ENCODE data around the gene PES1.
"Not testable (repeated sequence)": the region's sequence is repeated elsewhere in the genome, so short reads cannot be mapped to it uniquely, and the experiment has no call there.

The PES1 gene

DNA sequence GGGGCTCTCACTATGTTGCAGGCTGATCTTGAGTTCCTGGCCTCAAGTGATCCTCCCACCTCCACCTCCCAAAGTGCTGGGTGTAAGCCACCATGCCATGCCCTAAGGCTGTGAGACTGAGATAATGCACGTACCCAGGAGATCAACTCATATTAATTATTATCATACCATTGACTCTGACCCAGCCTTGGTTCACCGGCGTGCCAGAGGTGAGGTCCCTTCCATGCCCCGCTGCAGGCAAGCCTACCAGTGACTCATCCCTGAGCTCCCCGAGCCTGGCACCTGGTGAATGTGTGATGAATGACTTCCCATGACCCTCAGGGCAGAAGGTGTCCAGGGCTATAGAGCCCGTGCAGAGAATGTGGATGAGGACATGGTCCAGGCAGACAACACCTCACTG, 29.3 kb downstream of the PES1 start:
- Histone ChIP-seq H3K14ac (ENCODE audit: low read length) (no peak overlapping the region), H2BK12ac (ENCODE audit: low read length) (no peak overlapping the region), H3K4me3 (ENCODE audit: low read length in 2 of 2) (no peak overlapping the region), H2AK5ac (ENCODE audit: low read depth, low read length) (no peak overlapping the region), H3K27me3 (ENCODE audit: control insufficient read depth in 3 of 3, insufficient read depth in 3 of 3, low read depth in 1 of 3, low read length in 3 of 3) (peaks cover 0 to 6% (median 0%) of the 10 kb centered on the region in 3 experiments), H3K23ac (ENCODE audit: low read depth, low read length, poor library complexity) (no peak overlapping the region), H3K4ac (ENCODE audit: low read length) (no peak overlapping the region), H3K18ac (ENCODE audit: low read length) (no peak overlapping the region), H3K9me3 (replicated peaks in 1 of 2; ENCODE audit: control insufficient read depth in 2 of 2, insufficient read depth in 1 of 2, low read depth in 1 of 2, low read length in 2 of 2) (no peaks in the 10 kb centered on the region), H3K4me2 (ENCODE audit: insufficient read depth, low read length, poor library complexity, severe bottlenecking) (no peak overlapping the region), H3K9ac (ENCODE audit: low read depth, low read length, poor library complexity) (no peak overlapping the region), H3K4me1 (ENCODE audit: control insufficient read depth in 2 of 2, insufficient read depth in 1 of 2, low read depth in 1 of 2, low read length in 2 of 2) (peaks cover 2 to 9% of the 10 kb centered on the region in 2 donors), H4K91ac (ENCODE audit: low read depth, low read length, poor library complexity) (no peak overlapping the region), H4K8ac (ENCODE audit: low read depth, low read length) (no peak overlapping the region), H3K36me3 (replicated peaks in 1 of 2; ENCODE audit: control insufficient read depth in 2 of 2, insufficient read depth in 2 of 2, low read length in 2 of 2) (no peaks in the 10 kb centered on the region), H2AFZ (ENCODE audit: low read length) (no peak overlapping the region), H2BK15ac (ENCODE audit: low read length) (no peak overlapping the region), H3K79me1 (ENCODE audit: low read depth, low read length) (no peaks in the 10 kb centered on the region), H3K27ac (replicated peaks; ENCODE audit: low read length) (no peak overlapping the region), H2BK5ac (ENCODE audit: low read length) (no peak overlapping the region), H2BK120ac (ENCODE audit: low read depth, low read length) (no peak overlapping the region)
- no peak for DNase-seq (ENCODE audit: low spot score)
- no CpG with 5 or more reads among the region's 6 CpGs for WGBS, 2 donors (ENCODE audit: extremely low coverage in 2 of 2, insufficient read length in 2 of 2, insufficient replicate concordance in 1 of 2)

DNA sequence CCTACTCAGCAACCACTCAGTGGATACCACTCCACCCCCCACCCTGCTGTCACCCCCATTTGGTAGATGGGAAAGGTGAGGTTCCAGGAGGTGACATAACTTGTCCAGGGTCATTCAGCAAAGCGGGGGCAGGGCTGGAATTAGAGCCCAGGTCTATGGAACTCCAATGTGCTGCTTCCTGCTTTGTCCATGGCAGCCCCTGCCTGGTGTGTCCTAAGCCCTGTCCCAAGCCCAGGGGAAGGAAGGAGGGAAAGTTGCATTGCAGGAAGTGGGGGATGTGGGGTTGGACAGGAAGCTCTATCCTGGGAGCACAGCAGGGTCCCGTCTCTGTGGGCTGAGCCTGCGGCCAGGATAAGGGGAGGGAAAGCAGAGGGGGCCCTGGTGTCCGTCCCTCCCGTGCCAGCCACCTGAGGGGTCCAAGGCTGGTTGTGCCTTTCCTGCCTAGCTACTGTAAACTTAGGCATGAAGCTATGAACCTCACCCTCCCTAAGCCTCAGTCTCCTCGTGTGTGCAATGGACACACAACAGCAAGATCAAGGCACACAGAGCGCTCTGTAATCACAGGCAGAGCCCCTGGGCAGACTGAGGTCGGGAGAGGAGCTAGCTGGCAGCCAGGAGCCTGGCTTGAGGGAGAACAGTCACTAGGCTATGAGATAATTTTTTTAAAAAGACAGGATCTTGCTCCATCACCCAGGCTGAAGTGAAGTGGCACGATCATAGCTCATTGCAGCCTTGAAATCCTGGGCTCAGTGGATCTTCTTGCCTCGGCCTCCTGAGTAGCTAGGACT, 30.1 kb downstream of the PES1 start:
- Histone ChIP-seq H2AK5ac (ENCODE audit: low read depth, low read length) (peak overlapping the region; percentile 64), H3K79me1 (ENCODE audit: low read depth, low read length) (no peaks in the 10 kb centered on the region), H3K27ac (replicated peaks; ENCODE audit: low read length) (no peak overlapping the region), H3K9me3 (replicated peaks in 1 of 2; ENCODE audit: control insufficient read depth in 2 of 2, insufficient read depth in 1 of 2, low read depth in 1 of 2, low read length in 2 of 2) (no peaks in the 10 kb centered on the region), H2BK15ac (ENCODE audit: low read length) (peak overlapping the region; percentile 13), H3K4me1 (ENCODE audit: control insufficient read depth in 2 of 2, insufficient read depth in 1 of 2, low read depth in 1 of 2, low read length in 2 of 2) (peaks cover 2 to 9% of the 10 kb centered on the region in 2 donors), H3K27me3 (ENCODE audit: control insufficient read depth in 3 of 3, insufficient read depth in 3 of 3, low read depth in 1 of 3, low read length in 3 of 3) (peaks cover 0 to 6% (median 0%) of the 10 kb centered on the region in 3 experiments), H3K4ac (ENCODE audit: low read length) (no peak overlapping the region), H3K23ac (ENCODE audit: low read depth, low read length, poor library complexity) (no peak overlapping the region), H3K4me2 (ENCODE audit: insufficient read depth, low read length, poor library complexity, severe bottlenecking) (no peak overlapping the region), H3K14ac (ENCODE audit: low read length) (no peak overlapping the region), H3K4me3 (ENCODE audit: low read length in 2 of 2) (no peak overlapping the region), H2BK5ac (ENCODE audit: low read length) (no peak overlapping the region), H3K9ac (ENCODE audit: low read depth, low read length, poor library complexity) (no peak overlapping the region), H2BK12ac (ENCODE audit: low read length) (no peak overlapping the region), H3K18ac (ENCODE audit: low read length) (peak overlapping the region; percentile 20), H4K91ac (ENCODE audit: low read depth, low read length, poor library complexity) (peak overlapping the region; percentile 57), H2AFZ (ENCODE audit: low read length) (peak overlapping the region; percentile 75), H4K8ac (ENCODE audit: low read depth, low read length) (no peak overlapping the region), H2BK120ac (ENCODE audit: low read depth, low read length) (no peak overlapping the region), H3K36me3 (replicated peaks in 1 of 2; ENCODE audit: control insufficient read depth in 2 of 2, insufficient read depth in 2 of 2, low read length in 2 of 2) (no peaks in the 10 kb centered on the region)
- no peak for DNase-seq (ENCODE audit: low spot score)
- WGBS, 2 donors (ENCODE audit: extremely low coverage in 2 of 2, insufficient read length in 2 of 2, insufficient replicate concordance in 1 of 2) = no CpG with 5 or more reads among the region's 10 CpGs

DNA sequence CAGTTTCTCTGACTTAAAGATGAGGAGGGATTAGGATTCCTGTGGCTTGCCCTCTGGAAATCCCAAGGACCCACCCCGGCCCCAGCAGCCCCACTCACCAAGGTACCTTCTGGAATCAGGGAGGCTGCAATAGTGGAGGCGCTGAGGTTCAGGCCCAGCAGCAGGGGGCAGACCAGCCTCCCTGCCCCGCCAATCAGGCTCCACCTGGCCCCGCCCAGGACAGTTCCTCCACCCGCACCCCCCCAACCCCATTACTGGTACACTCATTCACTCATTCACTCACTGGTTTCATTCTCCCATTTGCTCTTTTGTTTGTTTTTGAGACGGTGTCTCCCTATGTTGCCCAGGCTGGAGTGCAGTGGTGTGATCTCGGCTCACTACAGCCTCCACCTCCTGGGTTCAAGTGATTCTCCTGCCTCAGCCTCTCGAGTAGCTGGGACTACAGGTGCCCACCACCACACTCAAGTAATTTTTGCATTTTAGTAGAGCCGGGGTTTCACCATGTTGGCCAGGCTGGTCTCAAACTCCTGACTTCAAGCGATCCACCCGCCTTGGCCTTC, 31.0 kb downstream of the PES1 start:
- H3K14ac ChIP-seq (ENCODE audit: low read length); H3K4ac ChIP-seq (ENCODE audit: low read length); H3K4me1 ChIP-seq (ENCODE audit: control insufficient read depth in 2 of 2, insufficient read depth in 1 of 2, low read depth in 1 of 2, low read length in 2 of 2); H3K27ac ChIP-seq (replicated peaks; ENCODE audit: low read length); H3K36me3 ChIP-seq (replicated peaks in 1 of 2; ENCODE audit: control insufficient read depth in 2 of 2, insufficient read depth in 2 of 2, low read length in 2 of 2); H2BK12ac ChIP-seq (ENCODE audit: low read length); H2BK15ac ChIP-seq (ENCODE audit: low read length); H4K91ac ChIP-seq (ENCODE audit: low read depth, low read length, poor library complexity); H2BK5ac ChIP-seq (ENCODE audit: low read length); H3K9ac ChIP-seq (ENCODE audit: low read depth, low read length, poor library complexity); H2BK120ac ChIP-seq (ENCODE audit: low read depth, low read length); H3K23ac ChIP-seq (ENCODE audit: low read depth, low read length, poor library complexity); H3K18ac ChIP-seq (ENCODE audit: low read length); H2AK5ac ChIP-seq (ENCODE audit: low read depth, low read length); DNase-seq (ENCODE audit: low spot score); H4K8ac ChIP-seq (ENCODE audit: low read depth, low read length); H3K9me3 ChIP-seq (replicated peaks in 1 of 2; ENCODE audit: control insufficient read depth in 2 of 2, insufficient read depth in 1 of 2, low read depth in 1 of 2, low read length in 2 of 2); H3K27me3 ChIP-seq (ENCODE audit: control insufficient read depth in 3 of 3, insufficient read depth in 3 of 3, low read depth in 1 of 3, low read length in 3 of 3); H3K4me2 ChIP-seq (ENCODE audit: insufficient read depth, low read length, poor library complexity, severe bottlenecking); H3K79me1 ChIP-seq (ENCODE audit: low read depth, low read length); H3K4me3 ChIP-seq (ENCODE audit: low read length in 2 of 2): not testable (repeated sequence)
- WGBS, 2 donors (ENCODE audit: extremely low coverage in 2 of 2, insufficient read length in 2 of 2, insufficient replicate concordance in 1 of 2) = no CpG with 5 or more reads among the region's 11 CpGs
- peak overlapping the region; percentile 75 for H2AFZ ChIP-seq (ENCODE audit: low read length)

DNA sequence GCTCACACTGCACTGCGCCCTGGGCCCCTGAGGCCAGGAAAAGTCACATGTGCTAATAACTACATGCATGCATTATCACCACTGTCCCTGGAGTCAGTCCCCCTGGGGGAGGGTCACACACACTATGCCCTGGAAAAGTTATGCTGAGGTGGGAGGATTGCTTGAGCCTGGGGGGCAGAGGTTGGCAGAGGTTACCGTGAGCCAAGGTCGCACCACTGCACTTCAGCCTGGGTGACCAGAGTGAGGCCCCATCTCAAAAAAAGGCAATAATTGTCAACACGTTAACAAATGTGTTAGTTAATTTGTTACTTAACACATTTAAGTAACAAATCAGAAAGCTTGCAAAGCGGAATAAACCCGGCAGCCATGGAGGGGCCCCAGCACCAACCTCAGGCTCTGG, 31.8 kb downstream of the PES1 start:
- H2AFZ ChIP-seq (ENCODE audit: low read length) = peak overlapping the region; percentile 23

More for the DNA sequence above, 31.8 kb downstream of the PES1 start:
- Histone ChIP-seq H3K4me3 (ENCODE audit: low read length in 2 of 2) (peak overlapping the region in 1 of 2 donors; percentile 59), H3K36me3 (replicated peaks in 1 of 2; ENCODE audit: control insufficient read depth in 2 of 2, insufficient read depth in 2 of 2, low read length in 2 of 2) (no peaks in the 10 kb centered on the region), H3K79me1 (ENCODE audit: low read depth, low read length) (no peaks in the 10 kb centered on the region), H2AK5ac (ENCODE audit: low read depth, low read length) (peak overlapping the region; percentile 93), H3K27ac (replicated peaks; ENCODE audit: low read length) (no peak overlapping the region), H3K23ac (ENCODE audit: low read depth, low read length, poor library complexity) (no peak overlapping the region), H3K4me2 (ENCODE audit: insufficient read depth, low read length, poor library complexity, severe bottlenecking) (no peak overlapping the region), H2BK15ac (ENCODE audit: low read length) (no peak overlapping the region), H2BK5ac (ENCODE audit: low read length) (no peak overlapping the region), H3K18ac (ENCODE audit: low read length) (peak overlapping the region; percentile 80), H3K9me3 (replicated peaks in 1 of 2; ENCODE audit: control insufficient read depth in 2 of 2, insufficient read depth in 1 of 2, low read depth in 1 of 2, low read length in 2 of 2) (no peaks in the 10 kb centered on the region), H3K27me3 (ENCODE audit: control insufficient read depth in 3 of 3, insufficient read depth in 3 of 3, low read depth in 1 of 3, low read length in 3 of 3) (no peaks in the 10 kb centered on the region), H3K14ac (ENCODE audit: low read length) (no peak overlapping the region), H3K4ac (ENCODE audit: low read length) (no peak overlapping the region), H3K4me1 (ENCODE audit: control insufficient read depth in 2 of 2, insufficient read depth in 1 of 2, low read depth in 1 of 2, low read length in 2 of 2) (peaks cover 2 to 9% of the 10 kb centered on the region in 2 donors), H4K91ac (ENCODE audit: low read depth, low read length, poor library complexity) (no peak overlapping the region), H2BK120ac (ENCODE audit: low read depth, low read length) (no peak overlapping the region), H2BK12ac (ENCODE audit: low read length) (peak overlapping the region; percentile 7), H3K9ac (ENCODE audit: low read depth, low read length, poor library complexity) (no peak overlapping the region), H4K8ac (ENCODE audit: low read depth, low read length) (no peak overlapping the region)
- no CpG with 5 or more reads among the region's 6 CpGs for whole genome bisulfite sequencing, 2 donors (ENCODE audit: extremely low coverage in 2 of 2, insufficient read length in 2 of 2, insufficient replicate concordance in 1 of 2)
- no peak for DNase-seq (ENCODE audit: low spot score)
